Activated T-helper 1 cell treated with anti-CD3 and anti-CD28 coated beads, Interleukin-12 subunit alpha, Interleukin-12 subunit beta, Interleukin-2, Interleukin-4 antibody, amounts not matched to agents 30 ng/mL and 10 ng/mL and 1 ng/mL, durations not matched to agents 14 hours and 24 hours and 36 hours (primary cell): ENCODE results near the gene EEPD1. TPM values are rescaled to one million over a fixed set of nuclear protein-coding genes. Genes with fewer than 3 reads are reported as not detected.

Experiments
- DNase-seq: peaks from one replicate; pipeline ENCODE4 v3.0.0; 2021; ENCODE audit warnings: low spot score
- H3K27ac Mint-ChIP-seq: one replicate; pipeline ENCODE4 v1.8.0; 2021; ENCODE audit warnings: mild to moderate bottlenecking, mixed read lengths
- H3K27me3 Mint-ChIP-seq: one replicate; pipeline ENCODE4 v1.8.0; 2022; ENCODE audit warnings: mild to moderate bottlenecking, moderate library complexity, mixed read lengths; ENCODE audit not compliant: insufficient read depth
- H3K36me3 Mint-ChIP-seq: one replicate; pipeline ENCODE4 v1.8.0; 2021; ENCODE audit warnings: low read depth, mixed read lengths
- H3K4me1 Mint-ChIP-seq: one replicate; pipeline ENCODE4 v1.8.0; 2021; ENCODE audit warnings: low read depth, mixed read lengths
- H3K4me3 Mint-ChIP-seq: one replicate; pipeline ENCODE4 v1.8.0; 2021; ENCODE audit warnings: mild to moderate bottlenecking, moderate library complexity, mixed read lengths
- H3K9me3 Mint-ChIP-seq: one replicate; pipeline ENCODE4 v1.8.0; 2021; ENCODE audit warnings: mixed read lengths
- intact Hi-C: fragments of 100-400 bp; cut with micrococcal nuclease; formaldehyde crosslinking; loops from one replicate; pipeline ENCODE4 v1.15.1; 2024
- total RNA-seq: library from RNA; stranded (reverse); gene quantifications from 2 replicates; pipeline ENCODE4 v1.2.3, GENCODE V29; 2022

EEPD1 gene
- total RNA-seq, 1 donor from 2014 or later = 0.91 TPM

DNA sequence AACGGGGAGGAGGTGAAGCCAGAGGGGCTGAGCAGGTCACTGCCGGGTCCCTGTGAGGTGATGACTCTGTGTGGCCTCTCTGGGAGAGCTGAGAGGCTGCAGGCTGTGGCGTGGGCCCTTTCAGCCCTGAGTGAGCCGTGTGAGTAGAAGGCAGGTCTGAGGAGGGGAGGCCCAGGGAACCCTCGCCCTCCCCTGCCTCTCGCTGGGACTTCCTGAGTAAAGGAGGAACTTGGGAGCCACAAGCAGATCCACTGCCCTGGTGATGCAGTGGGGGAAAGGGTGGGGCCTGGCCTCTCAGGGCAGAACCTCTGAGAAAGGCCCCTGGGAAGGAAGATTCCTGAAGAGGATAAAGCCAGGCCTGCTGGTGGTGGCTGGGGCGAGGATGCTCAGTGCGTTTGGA lies 22.8 kb downstream of the EEPD1 start:
- Mint-ChIP-seq H3K4me3 (no peak overlapping the region), H3K36me3 (no peaks in the 10 kb centered on the region), H3K9me3 (no peaks in the 10 kb centered on the region), H3K4me1 (peaks cover 10% of the 10 kb centered on the region), H3K27ac (no peak overlapping the region), H3K27me3 (peaks cover 2% of the 10 kb centered on the region)
- no peak for DNase-seq
- intact Hi-C loops = no loop called here

DNA sequence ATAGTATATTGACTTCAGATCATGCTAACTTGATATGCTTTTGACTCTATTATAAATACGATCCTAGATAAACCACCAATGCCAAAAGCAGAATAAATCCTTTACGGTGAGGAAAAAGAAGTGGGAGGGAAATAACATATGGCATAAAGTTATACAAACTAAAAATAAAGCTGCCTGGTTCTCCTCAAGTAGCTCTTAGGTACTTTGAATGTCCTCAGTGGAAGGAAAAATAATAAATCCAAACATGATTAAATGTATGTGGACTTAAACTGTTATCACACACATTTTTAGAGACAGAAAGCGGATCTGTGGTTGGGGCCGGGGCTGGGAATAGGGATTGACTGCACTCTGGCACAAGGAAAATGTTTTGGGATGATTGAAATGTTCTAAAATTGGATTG lies 23.6 kb downstream of the EEPD1 start:
- intact Hi-C loops = no loop called here

DNA sequence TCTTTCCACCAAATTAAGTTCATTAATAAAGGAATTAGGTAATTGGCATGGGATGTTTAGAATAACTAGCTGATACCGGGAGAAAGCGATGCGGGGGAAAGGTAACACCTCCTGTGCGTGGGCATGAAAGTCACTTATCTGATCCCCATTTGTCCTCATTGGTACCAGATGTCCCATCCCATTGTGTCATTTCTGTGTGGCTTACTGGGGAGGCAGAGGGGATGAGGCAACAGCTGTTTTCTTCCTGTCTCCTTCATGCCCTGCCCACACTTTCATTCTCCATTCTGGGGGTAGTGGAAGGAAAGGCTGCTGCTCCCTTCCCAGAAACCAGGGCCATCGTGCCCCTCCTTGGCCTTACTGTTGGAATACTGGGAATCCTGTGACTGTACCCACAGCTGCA lies 27.1 kb downstream of the EEPD1 start:
- Mint-ChIP-seq H3K27me3 (peaks cover 4% of the 10 kb centered on the region), H3K4me3 (no peak overlapping the region), H3K4me1 (no peaks in the 10 kb centered on the region), H3K27ac (no peak overlapping the region), H3K9me3 (no peaks in the 10 kb centered on the region), H3K36me3 (no peaks in the 10 kb centered on the region)
- no peak for DNase-seq
- intact Hi-C loops = no loop called here

More for the DNA sequence above, 23.6 kb downstream of the EEPD1 start:
- Mint-ChIP-seq H3K27ac (no peak overlapping the region), H3K4me1 (peaks cover 5% of the 10 kb centered on the region), H3K36me3 (no peaks in the 10 kb centered on the region), H3K27me3 (peaks cover 2% of the 10 kb centered on the region), H3K9me3 (no peaks in the 10 kb centered on the region), H3K4me3 (no peak overlapping the region)
- DNase-seq = no peak

DNA sequence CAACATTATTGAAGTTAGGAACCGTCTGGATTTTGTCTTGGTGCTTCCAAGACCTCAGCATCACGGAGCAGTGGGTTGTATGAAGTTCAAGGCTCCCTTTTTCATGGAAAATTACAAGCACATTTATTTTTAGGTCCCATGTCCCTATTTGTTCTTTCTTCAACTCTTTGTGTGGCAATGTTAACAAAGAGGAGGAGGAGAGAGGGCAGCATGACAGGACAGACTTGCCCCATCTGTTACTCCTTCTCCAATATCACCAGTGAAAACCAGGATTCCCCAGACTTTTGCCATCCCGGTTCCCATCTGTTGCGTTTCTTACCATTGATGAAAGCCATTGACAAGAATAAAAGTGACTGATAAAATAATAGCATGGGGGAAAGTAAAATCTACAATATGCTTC lies 28.6 kb downstream of the EEPD1 start:
- DNase-seq = no peak
- Mint-ChIP-seq H3K27me3 (peaks cover 4% of the 10 kb centered on the region), H3K36me3 (no peaks in the 10 kb centered on the region), H3K27ac (no peak overlapping the region), H3K9me3 (no peaks in the 10 kb centered on the region), H3K4me1 (no peaks in the 10 kb centered on the region), H3K4me3 (no peak overlapping the region)
- intact Hi-C loops = no loop called here

DNA sequence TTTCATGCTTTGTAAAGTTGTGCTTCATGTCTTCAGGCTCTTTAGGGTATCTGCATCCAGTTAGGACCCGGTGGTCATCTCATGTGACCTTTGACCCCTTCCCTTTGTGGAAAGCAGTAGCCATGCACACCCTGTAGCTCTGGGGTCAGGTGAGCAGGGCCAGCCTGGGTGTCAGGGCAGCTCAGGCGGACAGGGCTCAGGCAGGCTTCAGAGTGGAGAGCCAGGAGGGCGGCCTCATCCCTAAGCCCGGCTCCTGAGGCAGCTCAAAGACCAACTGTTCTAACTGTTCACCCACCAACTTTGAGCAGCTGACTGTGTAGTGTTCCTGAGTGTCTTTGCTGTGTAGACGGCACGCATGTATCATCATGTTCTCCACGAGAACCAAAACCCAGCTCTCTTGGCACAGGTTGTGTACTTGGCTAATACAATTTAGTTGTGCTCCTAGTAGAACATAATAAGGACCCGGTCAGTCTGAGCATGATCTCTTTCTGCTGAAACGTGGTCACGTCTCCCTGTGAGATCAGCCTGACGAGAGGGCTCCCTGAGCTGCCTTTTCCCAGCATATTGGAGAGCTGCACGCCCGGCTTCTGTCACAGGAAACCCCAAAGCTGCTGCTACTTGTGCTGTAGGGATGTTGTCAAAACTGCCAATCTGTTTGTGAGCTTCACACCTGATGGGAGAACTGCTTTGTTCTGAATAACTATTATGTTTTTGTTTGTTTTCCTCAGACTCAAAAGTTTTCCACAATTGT lies 30.0 kb downstream of the EEPD1 start:
- H3K27me3 Mint-ChIP-seq = peaks cover 6% of the 10 kb centered on the region
- peaks cover under 1% of the 10 kb centered on the region for H3K36me3 Mint-ChIP-seq
- intact Hi-C loops = no loop called here

DNA sequence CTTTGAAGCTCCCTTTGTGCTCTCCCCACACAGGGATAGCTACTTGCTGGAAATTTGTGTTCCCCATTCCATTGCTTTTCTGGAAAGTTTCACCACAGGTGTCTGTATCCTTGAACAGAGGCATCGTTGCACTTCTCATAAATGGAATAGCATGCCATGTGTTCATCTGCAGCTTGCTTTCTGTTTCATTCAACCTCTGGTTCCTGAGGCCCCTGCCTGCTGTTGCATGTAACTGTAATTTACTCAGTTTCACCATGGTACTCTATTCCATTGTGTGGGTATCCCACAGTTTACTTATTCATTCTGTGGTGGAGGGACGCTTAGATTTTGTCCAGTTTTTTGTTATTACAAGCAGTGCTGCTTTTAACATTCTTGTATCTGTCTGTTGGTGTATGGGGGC lies 32.0 kb downstream of the EEPD1 start:
- no peaks in the 10 kb centered on the region for H3K9me3 Mint-ChIP-seq
- intact Hi-C loops = no loop called here
- DNase-seq = no peak
- H3K4me1 Mint-ChIP-seq = no peaks in the 10 kb centered on the region
- H3K27ac Mint-ChIP-seq = no peak overlapping the region
- peaks cover 7% of the 10 kb centered on the region for H3K27me3 Mint-ChIP-seq
- H3K4me3 Mint-ChIP-seq = no peak overlapping the region
- H3K36me3 Mint-ChIP-seq = peaks cover 2% of the 10 kb centered on the region

More for the DNA sequence above, 30.0 kb downstream of the EEPD1 start:
- Mint-ChIP-seq H3K4me3 (no peak overlapping the region), H3K9me3 (no peaks in the 10 kb centered on the region), H3K27ac (no peak overlapping the region), H3K4me1 (no peaks in the 10 kb centered on the region)
- no peak for DNase-seq

DNA sequence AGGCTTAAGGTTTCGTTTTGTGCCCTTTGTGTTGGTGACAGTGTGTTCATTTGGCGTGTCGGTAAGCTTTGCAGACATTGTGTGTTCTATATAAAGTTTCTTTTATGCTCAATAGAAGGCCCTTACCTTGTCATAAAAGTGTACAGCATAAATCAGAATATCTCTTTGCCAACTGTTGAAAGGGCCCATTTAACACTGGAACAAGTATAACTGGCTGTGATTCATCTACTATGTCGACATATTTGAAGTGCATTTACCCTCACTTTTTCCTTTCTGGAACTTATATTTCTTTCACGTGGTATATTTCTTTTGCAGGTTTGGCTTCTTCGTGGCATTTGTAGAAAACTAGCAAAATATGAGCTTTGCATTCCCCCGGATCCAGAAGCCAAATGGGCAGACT lies 32.7 kb downstream of the EEPD1 start:
- no peak overlapping the region for H3K4me3 Mint-ChIP-seq
- intact Hi-C loops = no loop called here
- H3K27me3 Mint-ChIP-seq = peaks cover 7% of the 10 kb centered on the region
- no peak for DNase-seq
- H3K27ac Mint-ChIP-seq = no peak overlapping the region
- H3K9me3 Mint-ChIP-seq = no peaks in the 10 kb centered on the region
- peaks cover 2% of the 10 kb centered on the region for H3K36me3 Mint-ChIP-seq
- no peaks in the 10 kb centered on the region for H3K4me1 Mint-ChIP-seq

DNA sequence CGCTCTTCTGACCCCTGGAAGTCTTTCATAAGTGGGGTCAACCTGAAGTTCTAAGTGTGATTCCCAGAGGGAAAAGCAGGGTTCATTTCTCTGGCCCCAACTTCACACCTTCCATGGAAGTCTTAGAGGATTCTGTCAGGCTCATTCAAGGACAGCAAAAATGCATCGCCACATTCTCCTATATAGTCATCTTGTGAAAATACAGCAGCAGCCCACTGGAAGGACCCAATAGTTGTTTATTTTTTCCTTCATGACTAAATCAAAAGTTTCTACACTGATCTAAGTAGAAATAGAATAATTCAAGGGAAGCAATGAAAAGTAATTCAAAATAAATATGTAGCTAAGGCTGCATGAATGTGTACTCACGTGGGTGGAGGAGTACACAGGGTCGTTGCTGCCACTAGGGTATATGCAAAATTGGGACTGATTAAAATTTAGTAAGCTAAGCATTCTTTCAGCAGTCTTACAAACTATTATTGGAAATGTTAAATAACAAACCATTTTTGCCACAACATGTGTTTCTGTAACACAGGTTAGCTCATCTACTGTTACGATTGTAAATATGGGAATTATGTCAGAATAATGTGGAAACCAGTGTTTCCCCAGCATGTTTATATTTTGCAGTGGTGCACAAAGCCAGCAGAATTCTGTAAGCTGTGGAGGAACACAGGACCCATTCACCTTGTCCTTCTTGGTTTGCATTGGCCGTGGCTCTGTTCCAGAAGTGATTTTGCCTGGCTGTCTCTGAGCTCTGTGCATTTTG lies 33.5 kb downstream of the EEPD1 start:
- Mint-ChIP-seq H3K4me1 (no peaks in the 10 kb centered on the region), H3K36me3 (peaks cover 2% of the 10 kb centered on the region), H3K27ac (no peak overlapping the region), H3K4me3 (no peak overlapping the region), H3K9me3 (no peaks in the 10 kb centered on the region), H3K27me3 (peaks cover 7% of the 10 kb centered on the region)
- no peak for DNase-seq
- intact Hi-C loops = no loop called here

DNA sequence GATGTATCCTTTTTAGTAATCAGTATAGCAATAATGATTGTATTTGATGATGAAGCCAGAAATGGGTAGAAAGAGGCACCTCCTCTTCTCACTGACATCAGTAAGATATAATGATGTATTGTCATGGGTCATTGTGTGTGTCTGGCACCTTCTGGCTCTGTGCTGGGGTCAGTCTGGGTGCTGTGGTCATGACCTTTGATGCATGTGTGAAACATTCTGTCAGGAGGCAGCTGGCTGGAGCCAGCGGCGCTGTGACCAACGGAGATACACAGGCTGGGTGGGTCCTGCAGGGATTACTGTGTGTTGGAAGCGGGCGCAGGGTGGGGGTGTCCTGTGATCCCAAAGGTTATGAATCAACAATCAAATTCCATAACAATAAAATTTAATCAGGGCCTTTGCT lies 35.2 kb downstream of the EEPD1 start:
- DNase-seq = no peak
- H3K27ac Mint-ChIP-seq = no peak overlapping the region

DNA sequence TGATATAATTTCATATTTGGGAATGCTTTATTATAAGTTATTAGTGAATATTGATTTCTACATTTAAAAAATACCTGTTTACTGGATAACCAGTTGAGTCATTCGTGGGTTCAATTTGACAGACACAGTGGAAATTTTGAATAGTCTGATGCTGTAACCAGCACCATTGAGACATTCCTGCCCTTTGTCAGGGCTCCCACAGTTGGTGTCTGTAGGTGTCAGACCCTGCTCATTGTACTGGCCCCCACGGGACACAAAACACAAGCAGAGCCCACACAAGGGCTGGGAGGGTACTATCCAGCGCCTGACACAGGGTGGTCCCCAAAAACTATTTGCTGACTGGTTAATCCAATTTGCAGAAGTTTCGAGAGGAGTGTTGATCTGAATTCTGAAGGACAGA lies 35.9 kb downstream of the EEPD1 start:
- no peak for DNase-seq
- Mint-ChIP-seq H3K27me3 (peaks cover 4% of the 10 kb centered on the region), H3K9me3 (no peaks in the 10 kb centered on the region), H3K36me3 (peaks cover 2% of the 10 kb centered on the region), H3K4me1 (no peaks in the 10 kb centered on the region), H3K27ac (no peak overlapping the region), H3K4me3 (no peak overlapping the region)
- intact Hi-C loops = no loop called here

More for the DNA sequence above, 35.2 kb downstream of the EEPD1 start:
- H3K9me3 Mint-ChIP-seq = no peaks in the 10 kb centered on the region
- H3K4me1 Mint-ChIP-seq = no peaks in the 10 kb centered on the region
- H3K4me3 Mint-ChIP-seq = no peak overlapping the region
- intact Hi-C loops = no loop called here
- peaks cover 2% of the 10 kb centered on the region for H3K36me3 Mint-ChIP-seq
- peaks cover 4% of the 10 kb centered on the region for H3K27me3 Mint-ChIP-seq

DNA sequence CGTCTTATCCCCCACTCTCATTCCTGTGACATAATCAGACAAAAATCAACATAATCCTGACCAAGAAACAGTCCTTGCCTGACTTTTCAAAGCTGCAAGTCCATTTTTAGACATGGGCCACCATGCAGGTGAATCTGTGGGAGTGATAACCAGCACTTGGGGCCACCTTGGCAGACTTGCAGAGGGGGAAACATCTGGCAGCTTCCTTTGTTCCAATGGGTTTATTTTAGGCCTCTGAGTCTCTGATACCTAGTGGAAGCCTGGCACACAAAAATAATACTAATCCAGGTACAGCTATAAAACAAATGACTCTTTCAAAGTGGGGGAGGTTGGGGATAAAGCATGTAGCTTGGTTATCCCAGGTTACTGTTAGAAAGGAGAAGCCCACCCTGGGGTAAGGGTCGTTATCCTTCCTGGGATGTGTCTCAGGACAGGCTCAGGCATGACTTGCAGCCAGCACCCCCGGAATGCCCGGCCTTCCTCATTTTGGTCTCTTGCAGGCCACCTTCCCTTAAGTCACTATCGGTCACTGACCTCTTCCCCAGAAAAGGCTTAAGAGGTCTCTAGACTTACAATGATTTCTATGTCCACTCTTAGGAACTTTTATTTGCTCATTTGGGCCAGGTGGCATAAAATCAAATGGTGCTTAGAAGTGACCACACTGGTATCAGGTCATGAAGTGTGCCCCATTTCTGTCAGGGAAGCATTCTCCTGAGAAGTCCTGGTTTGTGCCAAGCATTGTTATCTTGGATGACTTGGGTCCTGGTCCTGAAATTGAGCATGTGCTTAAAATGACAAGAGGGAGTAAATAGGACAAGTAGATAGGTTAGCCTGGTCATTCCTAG lies 37.6 kb downstream of the EEPD1 start:
- Mint-ChIP-seq H3K27me3 (peaks cover 4% of the 10 kb centered on the region), H3K4me1 (no peaks in the 10 kb centered on the region), H3K4me3 (no peak overlapping the region), H3K9me3 (no peaks in the 10 kb centered on the region), H3K36me3 (peaks cover 2% of the 10 kb centered on the region), H3K27ac (no peak overlapping the region)
- DNase-seq = no peak
- intact Hi-C loops = no loop called here

DNA sequence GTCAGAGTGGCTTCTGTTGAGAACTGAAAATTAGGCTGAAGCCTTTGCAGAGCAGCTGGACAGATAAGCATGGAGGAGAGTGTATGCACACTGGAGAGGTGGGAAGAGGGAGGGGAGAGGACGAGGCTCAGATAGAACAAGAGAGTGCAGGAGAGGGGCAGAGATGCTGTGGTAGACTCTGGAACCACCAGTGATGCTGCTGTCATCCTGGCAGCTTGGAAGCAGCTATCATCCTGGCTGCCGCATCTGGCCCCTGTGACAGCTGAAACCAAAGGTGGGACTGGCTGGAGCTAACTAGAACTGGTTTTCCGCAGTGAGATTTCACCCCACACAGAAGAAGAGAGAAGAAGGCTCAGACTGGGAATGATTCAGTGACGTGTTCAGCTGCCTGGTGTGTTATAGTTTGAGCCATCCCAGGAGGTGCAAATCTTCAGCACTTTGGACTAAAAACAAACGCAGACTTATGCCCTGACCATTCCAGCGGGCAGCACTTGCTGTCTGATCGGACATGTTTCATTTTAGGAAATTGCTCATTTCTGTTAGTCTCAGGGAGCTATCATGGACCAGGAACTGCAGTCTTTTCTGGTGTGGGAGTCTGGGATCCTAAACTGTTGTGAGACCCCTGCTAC lies 38.4 kb downstream of the EEPD1 start:
- DNase-seq = no peak
- Mint-ChIP-seq H3K4me1 (no peaks in the 10 kb centered on the region), H3K9me3 (no peaks in the 10 kb centered on the region), H3K27ac (no peak overlapping the region), H3K27me3 (peaks cover 4% of the 10 kb centered on the region), H3K4me3 (no peak overlapping the region), H3K36me3 (peaks cover 2% of the 10 kb centered on the region)
- intact Hi-C loops = no loop called here
